ENCODE data around the gene LPP.

The LPP gene

DNA sequence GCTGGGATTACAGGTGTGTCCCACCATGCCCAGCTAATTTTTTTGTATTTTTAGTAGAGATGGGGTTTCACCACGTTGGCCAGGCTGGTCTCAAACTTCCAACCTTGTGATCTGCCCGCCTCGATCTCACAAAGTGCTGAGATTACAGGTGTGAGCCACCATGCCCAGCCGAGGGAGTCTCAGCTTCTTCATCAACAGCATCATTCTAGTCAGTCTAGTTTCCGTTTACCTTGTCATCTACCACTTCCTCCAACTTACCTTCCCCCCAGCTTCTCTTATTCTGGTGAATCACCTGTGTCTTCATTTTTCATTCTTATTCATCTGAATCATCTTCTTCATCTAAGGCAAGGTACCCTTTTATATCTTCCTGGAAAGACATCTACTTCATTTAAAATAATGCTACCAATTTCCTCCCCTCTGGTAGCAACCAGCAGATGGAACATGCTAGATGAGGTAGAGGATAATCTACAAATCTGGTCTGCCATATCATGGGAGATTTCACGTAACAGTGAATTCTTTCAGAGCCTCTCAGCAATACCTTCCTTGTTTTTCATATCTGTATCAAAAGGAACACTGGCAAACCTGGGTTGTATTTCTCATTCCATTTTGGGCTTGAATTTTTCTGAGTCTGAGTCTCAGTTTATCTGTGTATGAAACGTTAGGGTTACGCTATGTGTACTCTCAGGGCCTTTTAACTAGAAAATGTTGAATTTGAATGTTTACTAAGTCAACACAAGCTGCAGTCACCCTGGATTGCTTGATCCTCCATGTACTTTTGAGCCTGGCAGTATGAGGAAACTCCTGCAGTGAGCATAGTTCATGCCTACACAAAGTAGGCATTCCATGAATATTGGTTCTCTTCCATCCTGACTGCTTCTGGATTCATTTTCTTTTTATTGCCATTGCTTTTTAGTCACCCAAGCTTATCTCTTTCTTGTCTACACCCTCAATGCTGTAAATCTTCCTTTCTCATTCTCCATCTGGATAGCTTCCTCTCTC, 16.8 kb downstream of the LPP start:
- no peak for DNase-seq

DNA sequence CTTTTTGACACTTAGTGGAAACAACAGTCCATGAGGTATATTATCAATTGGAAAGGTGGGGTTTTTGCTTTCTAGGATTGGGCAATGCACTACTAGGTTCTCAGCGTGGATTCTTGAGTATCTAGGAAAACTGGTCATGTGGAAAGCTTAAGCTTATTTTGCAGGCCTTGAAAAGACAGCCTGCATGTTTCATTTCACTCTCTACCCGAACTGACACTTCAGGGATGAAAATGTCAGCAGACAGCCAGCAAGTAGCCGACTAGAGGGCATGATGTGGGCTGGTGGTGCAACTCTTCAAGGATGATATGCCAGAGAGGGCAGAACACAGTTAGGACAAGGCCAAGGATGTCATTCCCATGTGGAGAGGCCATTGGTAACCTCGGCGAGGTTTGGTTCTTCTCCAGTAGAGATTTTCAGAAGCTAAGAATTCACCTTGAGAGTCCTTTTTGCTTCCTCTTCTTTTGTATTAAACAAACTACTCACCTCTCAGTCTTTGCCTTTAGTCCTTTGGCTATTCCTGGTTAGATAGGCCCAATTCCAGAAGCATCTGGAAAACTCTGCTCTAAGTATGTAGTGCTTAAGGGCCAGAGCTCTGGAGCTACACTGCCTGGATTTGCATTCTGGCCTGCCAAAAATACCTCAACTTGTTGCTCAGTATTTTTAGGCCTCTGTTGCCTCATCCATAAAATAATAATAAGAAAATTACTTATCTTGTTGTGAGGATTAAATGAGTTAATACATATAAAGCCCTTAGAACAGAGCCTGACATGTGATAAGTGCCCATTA, 17.9 kb downstream of the LPP start:
- DNase-seq, result no peak

DNA sequence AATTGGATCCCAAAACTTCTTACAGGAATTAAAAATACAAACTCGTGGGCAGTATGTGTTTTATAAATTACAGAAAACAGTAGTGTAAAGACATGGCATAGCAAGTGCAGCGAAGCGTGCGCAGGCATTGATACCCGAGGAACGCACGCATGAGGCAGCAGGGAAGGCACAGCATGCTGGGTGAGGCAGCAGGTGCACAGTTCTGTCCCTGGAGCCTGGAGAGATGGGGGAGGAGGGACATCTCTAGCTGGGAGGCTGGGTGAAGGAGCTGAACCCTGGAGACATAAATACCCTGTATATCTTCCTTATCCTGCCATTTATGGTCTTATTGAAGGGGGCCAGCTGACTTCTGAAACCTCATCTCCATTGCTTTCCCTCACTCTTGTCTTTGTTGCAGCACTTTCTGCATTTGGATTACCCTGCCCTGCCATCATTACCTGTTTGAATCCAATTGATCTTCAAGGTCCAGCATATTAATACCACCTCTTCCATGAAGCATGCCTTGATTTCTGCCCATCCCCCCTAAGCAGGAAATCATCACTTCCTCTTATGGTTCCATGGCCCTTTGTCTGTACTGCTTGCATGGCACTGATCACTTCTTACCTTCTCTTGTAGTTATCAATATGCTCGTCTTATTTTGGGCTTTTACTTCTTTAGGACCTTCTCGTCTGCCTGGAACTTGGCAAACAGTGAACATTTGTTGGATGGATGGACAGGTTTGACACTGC, 20.5 kb downstream of the LPP start:
- DNase-seq, result no peak

DNA sequence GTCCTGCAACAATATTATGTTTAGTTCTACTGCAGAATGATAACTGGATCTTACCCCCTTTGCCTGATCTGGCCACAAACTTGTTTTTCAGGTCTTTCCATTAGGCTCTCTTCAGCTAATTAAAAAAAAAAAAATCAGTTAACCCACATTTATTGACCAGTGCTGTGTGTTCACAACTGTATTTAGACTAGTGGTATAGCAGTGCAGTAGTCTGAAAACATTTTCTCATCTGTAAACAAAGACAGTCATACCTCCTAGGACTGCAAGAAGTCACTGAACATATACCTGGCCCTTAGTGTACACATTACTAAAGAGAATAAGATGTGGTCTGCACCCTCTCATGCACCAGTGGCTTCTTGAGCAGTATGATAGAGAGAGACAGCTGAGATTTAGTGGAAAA, 22.5 kb downstream of the LPP start:
- DNase-seq, result no peak

DNA sequence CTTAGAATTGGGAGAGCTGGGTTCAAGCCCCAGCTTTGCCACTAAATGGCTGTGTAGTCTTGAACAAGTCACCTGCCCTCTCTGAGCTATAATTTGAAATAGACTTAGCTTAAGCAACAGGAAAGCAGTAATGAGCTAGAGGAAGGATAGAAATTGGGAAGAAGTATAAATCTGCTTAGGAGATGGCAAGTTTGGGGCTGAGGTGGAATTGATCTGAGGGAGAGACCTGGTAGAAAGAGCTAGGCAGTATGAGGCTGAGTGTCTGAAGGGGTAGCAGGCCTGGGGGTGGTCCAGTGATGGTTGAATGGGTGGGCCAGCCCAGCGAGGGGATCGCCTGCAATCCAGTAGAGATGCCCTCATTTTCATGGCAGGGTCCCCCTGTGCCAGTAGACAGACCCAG, 22.9 kb downstream of the LPP start:
- no peak for DNase-seq

DNA sequence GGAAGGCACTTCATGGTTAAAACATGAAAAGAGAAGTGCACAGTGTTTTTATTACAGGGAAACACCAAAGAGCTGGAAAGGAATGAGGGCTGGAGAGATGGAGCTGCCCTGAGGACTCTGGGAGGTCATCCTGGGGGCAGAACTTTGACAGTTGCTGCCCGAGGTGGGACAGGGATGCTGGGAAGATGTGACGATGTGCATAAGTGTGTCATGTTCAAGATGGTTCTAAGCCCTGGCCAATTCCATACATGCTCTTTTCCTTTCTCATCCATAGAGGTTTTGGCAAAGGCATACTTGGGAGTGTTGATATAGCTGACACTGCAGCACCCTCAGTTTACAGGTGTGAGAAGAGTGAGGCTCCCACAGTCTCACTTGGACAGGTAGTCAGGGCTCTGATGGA, 23.8 kb downstream of the LPP start:
- DNase-seq, result no peak

DNA sequence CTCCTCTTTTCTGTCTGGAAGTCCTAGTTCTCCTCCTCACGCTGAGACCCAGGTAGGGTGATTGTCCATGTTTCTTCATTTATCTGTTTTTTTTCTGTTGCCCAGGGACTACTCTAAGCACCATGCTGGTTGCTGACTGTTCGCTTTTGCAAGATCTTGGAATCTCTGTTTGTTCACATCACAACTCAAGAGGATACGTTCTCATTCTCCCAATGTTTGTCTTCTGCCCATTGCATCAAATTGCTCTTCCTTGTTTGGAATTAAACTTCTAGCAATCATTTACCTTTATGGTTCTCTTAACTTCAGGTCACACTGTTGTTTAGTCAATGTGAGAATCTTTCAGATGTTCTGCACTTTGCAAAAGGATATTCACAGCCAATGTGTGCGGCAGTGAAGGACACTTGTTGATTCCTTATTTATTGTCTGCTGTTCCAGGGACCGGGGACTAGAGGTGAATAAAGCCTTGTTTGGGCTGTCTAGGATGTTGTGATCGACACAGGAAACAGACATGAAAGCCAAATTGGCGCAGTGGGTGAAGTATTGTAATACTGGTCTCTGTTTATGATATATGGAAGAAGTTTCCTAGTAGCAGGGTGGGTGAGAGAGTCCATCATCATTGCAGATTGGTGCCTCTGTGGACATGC, 24.5 kb downstream of the LPP start:
- DNase-seq, result no peak

DNA sequence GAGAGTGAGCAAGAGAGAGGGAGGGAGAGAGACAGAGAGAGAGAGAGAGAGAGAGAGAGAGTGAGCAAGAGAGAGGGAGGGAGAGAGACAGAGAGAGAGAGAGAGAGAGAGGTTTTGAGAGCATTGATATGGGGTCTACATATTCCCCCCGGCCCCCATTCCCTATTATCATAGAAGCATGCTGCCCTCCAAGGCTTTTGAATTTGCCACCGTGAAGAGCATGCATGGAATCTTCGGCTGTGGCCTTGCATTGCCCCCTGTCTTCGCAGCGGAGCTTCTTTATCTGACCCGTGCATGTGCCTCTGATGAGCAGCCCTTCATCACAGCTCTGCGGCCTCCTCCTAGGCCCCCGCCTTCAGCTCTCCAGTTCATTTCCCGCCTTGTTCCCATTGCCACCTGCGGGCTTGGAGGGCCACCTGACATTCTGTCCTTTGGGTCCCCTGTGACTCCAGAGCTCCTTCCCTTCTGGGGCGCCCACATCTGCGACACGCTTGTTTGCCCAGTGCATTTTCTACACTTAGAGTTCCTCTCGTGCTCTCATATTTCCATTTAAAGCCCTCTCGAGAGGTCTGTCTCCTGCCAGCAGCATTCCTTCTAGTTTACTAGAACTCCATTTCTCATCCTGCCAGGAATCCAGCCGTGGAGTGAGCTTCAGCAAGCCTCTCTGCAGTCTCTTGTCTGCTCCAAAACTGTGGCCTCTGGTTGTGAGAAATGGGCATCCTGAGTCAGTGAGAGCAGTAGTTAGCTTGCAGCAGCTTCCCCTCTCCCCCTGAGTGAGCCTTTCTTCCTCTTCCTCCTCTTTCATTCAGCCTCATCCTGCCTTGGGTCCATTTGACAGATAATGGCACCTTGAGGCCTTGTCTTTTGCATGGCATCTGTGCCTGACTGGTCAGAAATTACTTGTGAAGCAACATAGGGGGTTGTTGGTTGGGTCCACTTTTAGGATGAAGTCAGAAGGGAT, 25.3 kb downstream of the LPP start:
- peak; percentile 80 for DNase-seq

DNA sequence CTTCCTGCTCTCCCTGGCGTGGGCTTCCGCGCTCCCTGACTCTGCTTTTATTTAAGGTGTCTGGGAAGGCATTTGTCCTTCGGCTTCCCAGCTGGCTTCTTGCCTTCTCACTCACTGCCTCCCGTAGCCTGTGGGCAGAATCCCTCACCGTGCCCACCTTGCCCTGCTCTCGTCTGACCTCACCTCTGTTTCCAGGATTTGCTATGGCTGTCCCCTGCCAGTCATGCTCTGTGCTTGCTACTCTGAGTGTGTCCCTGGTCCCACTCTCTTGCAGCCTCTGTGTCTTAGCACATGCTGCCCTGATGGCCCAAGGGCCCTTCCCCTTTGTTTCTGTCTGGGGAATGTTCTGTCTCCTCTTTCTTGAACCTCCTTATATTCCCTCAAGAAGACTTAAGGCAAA, 26.2 kb downstream of the LPP start:
- no peak for DNase-seq

DNA sequence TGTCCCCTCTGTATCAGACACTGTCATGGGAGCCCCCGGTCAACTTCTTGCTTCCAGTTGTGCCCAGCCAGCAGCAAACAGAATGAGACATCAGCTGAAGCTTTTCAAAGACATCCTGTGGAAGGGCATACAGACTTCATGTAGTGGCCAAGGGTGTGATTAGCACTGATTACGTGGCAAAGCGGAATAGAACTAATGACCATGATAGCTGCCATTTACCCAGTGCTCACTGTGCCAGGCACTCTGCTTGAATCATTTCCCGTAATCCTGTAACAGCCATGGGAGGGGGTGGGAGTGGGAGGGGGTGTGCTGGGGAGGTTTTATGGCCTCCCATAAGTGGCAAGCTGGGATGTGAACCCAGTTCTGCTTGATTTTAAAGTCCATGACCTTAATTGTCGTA, 29.5 kb downstream of the LPP start:
- no peak for DNase-seq

DNA sequence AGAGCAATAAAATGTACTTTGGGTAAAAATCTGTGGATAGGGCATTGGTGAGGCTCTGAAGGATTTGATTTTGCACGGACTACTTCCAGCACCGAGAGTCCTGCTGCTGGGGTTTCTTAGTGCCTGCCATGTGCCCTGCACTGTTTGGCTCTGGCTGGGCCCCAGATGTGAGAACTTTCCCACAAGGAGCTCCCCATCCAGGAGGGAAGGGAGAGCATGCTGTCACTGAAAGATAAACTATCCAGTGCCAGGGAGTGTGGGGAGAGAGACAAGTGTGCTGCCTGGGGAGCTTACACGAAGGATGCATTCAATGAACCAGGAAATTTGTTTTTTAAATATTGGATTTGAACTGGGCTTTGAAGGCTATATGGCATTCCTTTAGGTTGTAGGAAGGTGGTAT, 30.2 kb downstream of the LPP start:
- DNase-seq, result no peak

DNA sequence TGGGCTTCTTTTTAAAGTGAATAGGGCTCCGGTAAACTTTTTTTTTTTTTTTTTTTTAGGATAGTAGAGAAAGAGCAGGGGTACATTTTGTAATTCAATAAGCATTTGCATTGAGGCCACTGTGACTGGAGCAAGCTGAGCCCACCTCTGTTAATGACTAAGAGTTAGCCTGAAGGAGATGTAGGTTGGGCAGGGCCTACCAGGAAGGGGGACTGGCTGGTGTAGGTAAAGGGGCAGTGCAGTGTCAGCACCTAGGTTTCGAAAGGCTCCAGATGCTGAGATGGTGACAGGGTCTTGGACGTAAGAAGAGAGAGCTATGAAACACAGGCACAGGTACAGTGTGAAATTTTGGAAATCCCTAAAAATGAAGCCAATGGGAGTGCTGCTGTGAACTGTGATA, 30.7 kb downstream of the LPP start:
- DNase-seq, result no peak

DNA sequence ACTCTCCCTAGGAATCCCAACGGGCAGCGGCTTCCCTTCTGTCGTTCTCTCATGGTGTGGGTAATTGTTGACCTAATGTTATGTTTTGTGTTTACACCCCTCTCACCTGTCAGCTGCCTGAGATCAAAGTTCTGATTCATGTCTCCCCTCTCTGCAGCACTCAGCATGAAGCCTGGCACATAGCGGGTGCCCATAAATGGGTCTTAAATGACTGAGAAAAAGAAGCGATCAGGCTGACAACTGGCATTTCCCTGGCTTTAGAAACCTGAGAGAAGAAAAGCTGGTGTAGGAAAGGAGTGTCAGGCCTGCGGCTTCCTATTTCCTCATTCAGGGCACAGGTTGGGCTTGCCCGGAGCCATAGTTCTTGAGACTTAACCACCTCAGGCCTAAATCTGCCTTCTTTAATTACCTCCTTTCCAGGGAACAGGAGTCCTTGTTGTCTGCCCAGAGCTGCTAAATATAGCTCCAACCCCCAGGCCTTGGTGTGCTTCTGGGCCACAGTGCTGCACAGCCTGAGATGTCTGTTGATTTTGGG, 31.8 kb downstream of the LPP start:
- peak; percentile 16 for DNase-seq

DNA sequence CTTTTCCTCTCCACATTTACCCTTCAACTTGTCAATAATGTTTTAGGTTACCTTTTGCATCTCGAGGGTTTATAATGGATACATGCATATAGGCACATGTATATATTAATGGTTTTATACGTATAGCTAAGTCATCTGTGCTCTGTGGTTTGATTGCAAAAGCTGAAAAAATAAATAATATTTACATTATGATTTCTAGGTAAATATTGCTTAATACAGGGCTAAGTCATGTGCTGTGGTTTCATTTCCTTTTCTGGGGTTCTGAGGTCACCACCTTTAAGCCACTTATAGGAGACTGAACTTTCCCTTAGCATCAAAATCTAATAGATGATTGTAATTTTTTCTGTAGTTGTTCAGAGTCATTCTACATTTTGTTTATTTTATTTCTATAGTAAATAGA, 33.1 kb downstream of the LPP start:
- no peak for DNase-seq

DNA sequence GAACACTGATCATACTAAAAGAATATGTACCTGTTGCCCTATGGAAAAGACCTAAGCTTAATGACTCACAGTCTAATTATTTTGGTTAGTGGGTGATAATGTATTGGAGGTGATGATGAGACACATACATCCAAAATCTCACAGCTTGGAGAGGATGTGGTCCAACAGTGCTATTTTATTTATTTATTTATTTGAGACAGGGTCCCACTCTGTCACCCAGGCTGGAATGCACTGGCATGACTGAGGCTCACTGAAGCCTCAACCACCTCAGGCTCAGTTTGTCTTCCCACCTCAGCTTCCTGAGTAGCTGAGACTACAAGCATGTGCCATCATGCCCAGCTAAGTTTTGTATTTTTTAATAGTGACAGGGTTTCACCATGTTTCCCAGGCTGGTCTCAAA, 35.0 kb downstream of the LPP start:
- DNase-seq, result no peak

DNA sequence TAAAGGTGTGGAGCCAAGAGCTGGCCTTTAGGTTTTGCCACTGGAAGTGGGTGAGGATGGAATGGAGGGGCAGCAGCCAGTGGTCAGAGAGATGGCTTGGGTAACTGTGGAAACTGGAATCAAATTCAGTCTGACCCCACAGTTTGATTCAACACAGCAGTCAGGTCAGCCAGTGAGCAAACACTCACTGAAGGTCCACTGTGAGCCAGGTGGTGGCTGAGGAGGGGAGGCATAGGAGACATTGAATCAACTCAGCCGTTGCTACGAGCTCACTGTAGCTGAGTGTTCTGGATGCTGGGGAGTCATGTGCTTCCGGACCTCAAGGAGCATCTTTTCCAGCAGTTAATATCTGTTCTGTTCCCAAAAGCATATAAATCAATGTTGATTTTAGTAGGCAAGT, 37.5 kb downstream of the LPP start:
- DNase-seq, result no peak

DNA sequence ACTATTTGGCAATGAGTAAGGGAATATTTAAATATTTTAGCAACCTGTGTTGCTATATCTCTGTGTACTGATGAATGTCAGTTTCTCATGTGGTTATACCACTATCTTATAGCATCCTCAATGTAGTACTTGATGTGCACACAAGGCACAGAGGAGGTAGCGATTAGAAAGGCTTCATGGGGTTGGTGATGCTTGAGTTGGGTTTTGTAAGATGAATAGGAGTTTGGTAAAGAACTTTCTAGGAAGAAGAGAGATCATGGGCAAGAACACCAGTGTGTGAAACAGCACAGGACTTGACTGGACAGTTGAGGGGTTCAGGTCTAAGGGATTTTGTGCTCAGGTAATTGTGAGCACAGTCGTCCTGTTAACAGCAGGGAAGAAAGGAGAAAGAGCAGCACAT, 38.1 kb downstream of the LPP start:
- DNase-seq, result no peak

DNA sequence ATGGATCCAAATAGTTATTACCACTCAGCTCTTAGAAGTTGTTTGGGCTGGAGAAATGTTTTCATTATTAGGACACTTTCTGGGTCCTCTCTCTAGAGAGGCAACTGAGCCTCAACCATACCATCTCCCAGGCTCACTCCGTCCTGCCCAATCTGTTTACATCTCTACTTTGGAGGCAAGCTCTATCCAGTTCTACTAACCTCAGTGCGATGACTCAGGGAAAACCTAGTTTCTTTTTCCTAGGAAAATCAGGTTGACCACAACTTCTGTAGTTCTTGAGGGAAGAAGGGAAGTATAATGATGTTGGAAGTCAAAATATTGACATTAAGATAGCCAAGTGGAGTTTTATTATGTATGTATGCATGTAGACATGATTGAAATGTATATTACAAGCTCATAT, 40.4 kb downstream of the LPP start:
- DNase-seq, result peak; percentile 35

DNA sequence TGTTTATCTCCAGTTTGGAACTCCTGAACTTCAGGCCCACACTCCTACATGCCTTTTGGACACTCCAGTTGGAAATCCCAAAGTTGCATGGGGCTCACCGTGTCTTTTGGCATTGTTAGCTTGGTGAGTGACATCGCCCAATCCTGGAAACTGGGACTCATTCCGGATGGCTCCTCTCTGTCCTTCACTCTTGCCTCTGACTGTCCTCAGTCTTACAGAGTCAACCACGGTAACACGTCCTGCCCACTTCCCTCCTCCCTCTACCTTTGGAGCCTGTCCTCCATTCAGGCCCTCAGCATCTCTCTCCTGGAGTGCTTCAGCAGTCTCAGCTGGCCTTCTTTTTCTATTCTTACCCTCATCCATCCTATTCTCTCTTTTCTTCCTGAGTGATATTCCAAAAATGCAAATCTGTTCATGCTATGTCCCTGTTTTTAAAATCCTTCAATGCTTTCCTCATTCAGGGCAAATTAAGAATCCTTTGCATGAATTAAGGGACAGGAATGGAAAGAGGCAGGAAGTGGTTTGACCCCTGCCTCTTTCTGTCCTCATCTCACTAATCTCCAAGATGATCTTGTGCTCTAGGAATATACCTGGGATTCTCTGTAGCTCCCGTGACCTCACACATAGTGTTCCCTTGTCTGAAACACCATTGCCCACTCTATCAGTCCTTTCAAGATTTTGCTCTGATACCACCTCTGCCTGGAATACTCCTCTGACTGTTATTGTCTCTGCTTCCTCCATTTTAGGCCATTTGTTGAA, 42.5 kb downstream of the LPP start:
- peak; percentile 56 for DNase-seq

DNA sequence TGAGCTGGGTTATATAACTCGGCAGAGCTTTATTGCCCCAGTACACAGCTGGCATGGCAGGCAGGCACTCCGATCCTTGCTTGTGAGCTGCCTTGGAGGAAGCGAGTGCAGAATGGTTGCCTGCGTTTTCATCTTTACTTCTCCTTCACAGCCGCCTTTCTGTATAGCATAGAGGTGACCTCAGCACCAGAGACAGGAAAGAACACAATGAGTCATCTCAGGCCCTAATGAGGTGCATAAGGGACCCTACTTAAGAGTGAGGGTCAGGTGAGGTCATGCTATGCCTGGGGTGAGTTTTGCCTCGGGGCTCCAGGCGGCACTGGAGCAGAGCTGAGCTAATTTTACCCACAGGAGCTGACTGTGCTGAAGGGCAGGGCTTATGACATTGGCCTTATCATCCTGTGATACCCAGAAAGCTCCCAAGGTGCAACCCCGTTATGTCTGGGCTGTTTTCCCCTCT, 43.5 kb downstream of the LPP start:
- DNase-seq, result no peak
